ENCODE measurements around the gene SPEM3. TPM values are rescaled to one million over a fixed set of nuclear protein-coding genes. Genes with fewer than 3 reads are reported as not detected.

Gene SPEM3
- total and polyA plus RNA-seq, 2 experiments from 2014 or later, result not detected

DNA sequence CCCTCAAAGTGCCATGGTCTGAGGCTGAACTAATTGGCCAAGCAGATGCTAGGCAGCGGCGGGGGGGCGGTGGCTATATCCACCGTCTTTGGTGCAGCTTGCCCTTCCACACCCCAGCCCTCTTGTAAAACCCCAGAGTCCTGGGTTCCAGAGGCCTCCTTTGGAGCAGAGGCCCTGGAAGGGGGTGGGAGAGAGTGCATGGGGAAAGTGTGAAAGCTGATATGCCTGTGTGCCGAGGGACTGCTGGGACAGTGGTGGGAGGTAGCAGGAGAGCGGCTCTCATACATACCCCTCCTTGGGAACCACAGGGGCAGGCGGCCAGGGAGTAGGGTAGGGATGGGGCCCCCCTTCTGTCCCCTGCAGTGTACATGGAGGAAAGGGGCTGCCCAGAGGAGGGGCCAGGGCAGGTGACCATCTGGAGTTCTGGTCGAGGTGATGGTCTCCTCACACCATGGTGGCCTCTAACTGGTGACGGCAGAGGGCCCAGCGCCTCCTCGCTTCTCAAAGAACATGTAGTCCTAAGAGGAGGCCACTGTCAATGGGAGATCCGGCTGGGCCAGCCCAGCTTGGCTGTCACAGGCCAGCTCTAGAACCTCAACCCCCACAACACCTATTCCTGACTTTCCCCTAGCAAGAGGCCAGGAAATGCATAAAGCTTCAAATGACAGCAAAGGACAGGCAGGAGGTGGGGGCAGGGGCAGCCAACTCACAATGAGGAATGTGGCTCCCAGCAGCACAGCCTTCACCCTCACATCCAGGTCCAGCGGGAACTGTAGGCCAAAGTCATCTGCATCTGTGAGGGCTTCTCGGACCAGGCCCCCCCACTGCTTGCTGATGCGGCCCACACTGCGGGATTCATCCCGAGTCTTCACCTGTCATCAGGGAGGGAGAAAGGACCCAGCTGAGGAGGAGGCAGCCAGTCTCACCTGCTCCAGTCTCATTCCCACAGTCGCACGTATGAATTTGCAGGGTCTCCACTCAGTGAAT is 38.4 kb upstream of the SPEM3 start:
- Histone ChIP-seq H2AFZ (no peak overlapping the region), H3K79me2 (peaks cover 10% of the 10 kb centered on the region), H3K9me3 (ENCODE audit: low read depth) (no peaks in the 10 kb centered on the region), H3K4me2 (no peak overlapping the region), H3K36me3 (replicated peaks; ENCODE audit: insufficient read depth, low read depth) (no peaks in the 10 kb centered on the region), H3K9me2 (replicated peaks; ENCODE audit: insufficient read depth) (no peaks in the 10 kb centered on the region), H3K27me3 (no peaks in the 10 kb centered on the region), H3K27ac (no peak overlapping the region), H4K20me1 (ENCODE audit: insufficient read depth, poor library complexity, severe bottlenecking) (no peaks in the 10 kb centered on the region), H3K4me3 (no peak overlapping the region), H3K4me1 (ENCODE audit: insufficient read depth) (peaks cover 9% of the 10 kb centered on the region)
- TF ChIP-seq EZH2phosphoT487 (IDR thresholded peaks at IDR 0.05; ENCODE audit: low read depth, severe bottlenecking, unreplicated experiment), result no peak
- TF ChIP-seq EZH2 (IDR thresholded peaks at IDR 0.05; ENCODE audit: borderline replicate concordance), result no peak
- TF ChIP-seq CTCF (IDR thresholded peaks at IDR 0.05; ENCODE audit: poor library complexity), result no peak
- WGBS (ENCODE audit: low lambda C conversion rate, missing lambda C conversion rate), result 87% methylated on average over 19 of the region's 19 CpGs
- no peak for DNase-seq (ENCODE audit: low spot score)

- Histone ChIP-seq H3K9me3 (ENCODE audit: low read depth) (no peaks in the 10 kb centered on the region), H3K36me3 (replicated peaks; ENCODE audit: insufficient read depth, low read depth) (no peaks in the 10 kb centered on the region), H3K9me2 (replicated peaks; ENCODE audit: insufficient read depth) (no peaks in the 10 kb centered on the region), H3K4me1 (ENCODE audit: insufficient read depth) (peaks cover 9% of the 10 kb centered on the region), H3K4me2 (no peak overlapping the region), H4K20me1 (ENCODE audit: insufficient read depth, poor library complexity, severe bottlenecking) (no peaks in the 10 kb centered on the region), H2AFZ (no peak overlapping the region), H3K79me2 (peaks cover 10% of the 10 kb centered on the region), H3K27ac (no peak overlapping the region), H3K4me3 (no peak overlapping the region), H3K27me3 (no peaks in the 10 kb centered on the region)
- DNase-seq (ENCODE audit: low spot score), result no peak
- TF ChIP-seq EZH2phosphoT487 (IDR thresholded peaks at IDR 0.05; ENCODE audit: low read depth, severe bottlenecking, unreplicated experiment), result no peak
- TF ChIP-seq CTCF (IDR thresholded peaks at IDR 0.05; ENCODE audit: poor library complexity), result no peak
- TF ChIP-seq EZH2 (IDR thresholded peaks at IDR 0.05; ENCODE audit: borderline replicate concordance), result no peak
- WGBS (ENCODE audit: low lambda C conversion rate, missing lambda C conversion rate), result 69% methylated on average over 2 of the region's 2 CpGs
These were observed 37.4 kb upstream of the SPEM3 start for GRCh38 chr17:7391307-7391706.

- no peaks in the 10 kb centered on the region for H3K27me3 ChIP-seq
- H3K9me3 ChIP-seq (ENCODE audit: low read depth), result no peaks in the 10 kb centered on the region
- peak overlapping the region; percentile 94 for H3K4me2 ChIP-seq
- H3K9me2 ChIP-seq (replicated peaks; ENCODE audit: insufficient read depth), result no peaks in the 10 kb centered on the region
- H3K27ac ChIP-seq, result peak overlapping the region; percentile 95
- H3K4me3 ChIP-seq, result peak overlapping the region; percentile 95
- no peaks in the 10 kb centered on the region for H4K20me1 ChIP-seq (ENCODE audit: insufficient read depth, poor library complexity, severe bottlenecking)
- no peak for DNase-seq (ENCODE audit: low spot score)
- H3K4me1 ChIP-seq (ENCODE audit: insufficient read depth), result peaks cover 9% of the 10 kb centered on the region
- 59% methylated on average over 40 of the region's 42 CpGs for WGBS (ENCODE audit: low lambda C conversion rate, missing lambda C conversion rate)
- peaks cover 10% of the 10 kb centered on the region for H3K79me2 ChIP-seq
- H2AFZ ChIP-seq, result no peak overlapping the region
- TF ChIP-seq EZH2 (IDR thresholded peaks at IDR 0.05; ENCODE audit: borderline replicate concordance) (no peak), EZH2phosphoT487 (IDR thresholded peaks at IDR 0.05; ENCODE audit: low read depth, severe bottlenecking, unreplicated experiment) (no peak), CTCF (IDR thresholded peaks at IDR 0.05; ENCODE audit: poor library complexity) (no peak)
- H3K36me3 ChIP-seq (replicated peaks; ENCODE audit: insufficient read depth, low read depth), result no peaks in the 10 kb centered on the region
These were observed 35.7 kb upstream of the SPEM3 start for GRCh38 chr17:7392696-7393612.
